NCI-H2107 treated with DMSO at 0.1 percent for 48 hours (cell line): ENCODE measurements around the gene OR12D2.
"Not testable (repeated sequence)": the region's sequence is repeated elsewhere in the genome, so short reads cannot be mapped to it uniquely, and the experiment has no call there.

Experiments used
- DNase-seq: peaks from one replicate; lab custom pipeline; 2025; ENCODE audit not compliant: unreplicated experiment; lab: John Stamatoyannopoulos, UW

OR12D2 gene

GRCh38 chr6:29395331-29395730 is at the start of gene OR12D2:
TSS of gene OR12D2 (plus strand) at chr6:29395631. CDS start at chr6:29396700, 1,069 bp downstream.
- no peak for DNase-seq

DNA sequence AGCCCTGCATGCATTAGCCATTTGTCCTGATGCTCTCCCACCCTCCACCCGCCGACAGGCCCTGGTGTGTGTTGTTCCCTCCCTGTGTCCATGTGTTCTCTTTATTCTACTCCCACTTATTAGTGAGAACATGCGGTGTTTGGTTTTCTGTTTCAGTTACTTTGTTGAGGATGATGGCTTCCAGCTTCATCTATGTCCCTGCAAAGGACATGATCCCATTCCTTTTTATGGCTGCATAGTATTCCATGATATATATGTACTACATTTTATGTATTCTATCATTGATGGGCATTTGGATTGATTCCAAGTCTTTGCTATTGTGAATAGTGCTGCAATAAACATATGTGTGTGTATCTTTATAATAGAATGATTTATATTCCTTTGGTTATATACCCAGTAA is 46.1 kb upstream of the OR12D2 start:
- DNase-seq: not testable (repeated sequence)

GRCh38 chr6:29354980-29355379 is 40.5 kb upstream of the OR12D2 start:
- no peak for DNase-seq

DNA sequence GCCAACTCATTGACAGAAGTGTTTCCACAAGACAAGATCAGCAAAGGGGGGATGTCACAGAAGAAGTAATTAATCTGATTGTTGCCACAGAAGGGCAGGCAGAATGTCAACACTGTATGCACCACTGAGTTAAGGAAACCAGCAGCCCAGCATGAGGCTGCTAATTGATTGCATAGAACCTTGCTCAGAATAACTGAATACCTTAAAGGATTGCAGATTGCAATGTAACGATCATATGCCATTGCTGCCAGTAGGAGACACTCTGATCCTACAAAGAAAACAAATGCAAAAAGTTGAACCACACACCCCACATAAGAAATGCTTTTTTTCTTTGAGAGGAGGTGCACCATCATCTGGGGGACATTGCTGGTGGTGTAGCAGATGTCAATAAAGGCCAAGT is 39.8 kb upstream of the OR12D2 start:
- DNase-seq: no peak

DNA sequence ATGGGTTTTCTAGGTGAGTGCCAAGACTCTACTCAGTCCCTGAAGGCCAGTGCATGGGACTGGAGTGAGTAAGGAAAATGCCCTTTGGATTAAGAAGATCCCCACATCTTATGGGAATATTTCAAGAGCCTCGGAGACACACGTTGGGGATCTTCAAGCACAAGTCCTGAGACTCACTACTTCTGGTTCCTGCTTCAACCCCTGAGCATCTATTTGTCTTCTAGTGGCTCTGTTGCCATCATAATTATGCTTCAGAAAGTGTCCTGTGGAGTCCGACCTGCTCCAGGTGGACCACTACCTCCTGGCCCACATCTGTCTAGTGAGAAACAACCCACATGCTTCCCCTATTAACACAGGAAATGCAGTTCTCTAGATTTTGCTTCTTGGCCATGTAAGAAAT is 26.7 kb upstream of the OR12D2 start, which contains the start of gene OR5V1:
OR5V1 (minus strand) TSS at position 101 of the 400 bp plus-strand sequence. CDS start 12,670 bp downstream, outside the sequence.
- DNase-seq: no peak

GRCh38 chr6:29375191-29375590 is 20.2 kb upstream of the OR12D2 start, which contains the start of gene OR12D3:
TSS of gene OR12D3 (minus strand) at chr6:29375291. CDS start at chr6:29375287, 4 bp downstream.
- no peak for DNase-seq

DNA sequence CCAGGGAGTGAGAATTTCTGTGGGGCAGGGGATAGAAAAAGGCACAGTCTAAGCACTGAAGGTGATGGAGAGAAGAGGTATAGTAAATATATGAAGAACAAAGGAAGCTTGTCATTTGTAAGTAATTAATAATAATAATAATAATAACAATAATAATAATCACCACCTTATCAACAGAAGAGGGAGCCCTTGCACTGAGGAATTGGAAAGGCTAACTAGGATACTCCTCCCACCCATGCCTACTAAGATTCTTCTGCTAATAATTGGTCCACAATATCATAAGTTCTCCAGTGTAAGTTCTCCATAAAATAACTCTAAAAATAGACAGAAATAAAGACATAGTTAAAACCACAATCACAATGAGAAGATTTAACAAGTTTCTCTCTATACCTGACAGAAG is 19.4 kb upstream of the OR12D2 start:
- no peak for DNase-seq

DNA sequence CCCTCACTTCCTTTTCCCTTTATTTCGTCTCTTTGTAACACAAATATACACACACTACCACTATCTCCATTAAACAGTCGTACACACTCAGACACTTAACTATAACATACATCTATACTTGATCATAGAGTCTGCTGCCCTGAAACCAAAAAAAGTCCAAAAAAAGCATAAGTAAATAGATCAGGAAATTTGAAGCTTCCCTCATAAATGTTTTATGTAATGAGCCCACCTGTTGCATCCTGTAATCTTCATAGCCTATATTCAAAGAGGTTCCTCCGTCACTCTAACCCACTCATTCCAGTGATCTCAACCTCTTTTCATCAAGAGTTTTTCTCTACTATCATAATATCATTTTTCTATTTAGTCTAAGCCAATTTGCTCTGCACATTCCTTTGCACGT is 6.9 kb upstream of the OR12D2 start:
- DNase-seq: no peak

DNA sequence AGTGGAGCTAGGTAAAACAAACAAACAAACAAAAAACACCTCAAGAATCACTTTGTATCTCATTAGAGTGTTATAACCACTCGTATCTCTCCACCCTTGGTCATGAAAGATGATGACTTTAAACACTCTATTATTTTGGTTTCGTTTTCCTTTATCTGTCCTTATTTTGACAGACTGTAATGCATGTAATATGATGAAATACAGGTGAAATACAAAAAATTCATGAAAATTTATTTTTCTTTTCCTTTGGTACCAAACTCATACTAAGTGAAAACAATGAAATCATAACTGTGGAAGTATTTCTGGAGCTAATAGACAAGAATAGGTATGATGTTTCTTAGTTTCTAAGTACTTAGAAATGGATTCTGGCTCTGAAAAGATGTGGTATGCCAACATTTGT is 4.1 kb downstream of the OR12D2 start:
- DNase-seq: no peak

GRCh38 chr6:29403801-29404200 is 8.4 kb downstream of the OR12D2 start:
- DNase-seq: no peak

GRCh38 chr6:29414588-29414987 is 19.2 kb downstream of the OR12D2 start, which contains the start of gene OR12D1:
TSS of gene OR12D1 (plus strand) at chr6:29414928.
- DNase-seq: no peak

DNA sequence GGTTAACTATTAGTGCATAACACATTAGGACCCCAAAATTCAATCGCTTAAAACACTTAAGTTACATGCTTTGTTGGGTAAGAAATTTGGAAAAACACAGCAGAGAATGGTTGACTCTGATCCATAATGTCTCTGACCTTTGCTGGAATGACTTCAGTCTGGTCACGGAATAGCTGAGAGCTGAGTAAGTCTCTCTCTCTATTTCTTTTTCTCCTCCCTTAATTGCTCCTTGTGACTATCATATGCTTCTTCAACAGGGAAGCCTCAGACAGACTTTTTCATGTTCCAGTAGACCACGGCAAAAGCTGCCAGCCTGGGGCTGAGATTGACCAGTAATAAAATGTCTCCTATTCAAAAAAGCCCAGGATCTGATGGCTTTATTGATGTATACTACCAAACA is 24.1 kb downstream of the OR12D2 start:
- DNase-seq: no peak

GRCh38 chr6:29424168-29424567 is 28.7 kb downstream of the OR12D2 start:
- no peak for DNase-seq

DNA sequence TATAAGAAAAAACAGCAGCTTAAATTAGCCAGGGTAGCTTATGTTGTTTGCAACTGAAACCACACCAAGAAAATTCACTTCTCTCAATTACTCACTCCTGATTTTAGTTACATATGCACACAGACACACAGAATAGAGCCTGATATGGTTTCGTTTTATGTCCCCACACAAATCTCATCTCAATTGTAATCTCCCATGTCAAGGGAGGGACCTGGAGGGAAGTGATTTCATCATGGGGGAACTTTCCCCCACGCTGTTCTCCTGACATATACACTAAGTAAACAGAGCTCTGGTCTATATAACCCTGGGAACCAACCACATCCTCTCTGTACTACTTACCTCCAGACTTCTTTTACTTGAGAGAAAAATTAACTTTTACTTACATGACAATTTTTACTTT is 29.1 kb downstream of the OR12D2 start:
- no peak for DNase-seq

GRCh38 chr6:29425075-29425474 is 29.6 kb downstream of the OR12D2 start:
- no peak for DNase-seq

- DNase-seq: no peak
These were observed 31.2 kb downstream of the OR12D2 start for GRCh38 chr6:29426654-29427053.

DNA sequence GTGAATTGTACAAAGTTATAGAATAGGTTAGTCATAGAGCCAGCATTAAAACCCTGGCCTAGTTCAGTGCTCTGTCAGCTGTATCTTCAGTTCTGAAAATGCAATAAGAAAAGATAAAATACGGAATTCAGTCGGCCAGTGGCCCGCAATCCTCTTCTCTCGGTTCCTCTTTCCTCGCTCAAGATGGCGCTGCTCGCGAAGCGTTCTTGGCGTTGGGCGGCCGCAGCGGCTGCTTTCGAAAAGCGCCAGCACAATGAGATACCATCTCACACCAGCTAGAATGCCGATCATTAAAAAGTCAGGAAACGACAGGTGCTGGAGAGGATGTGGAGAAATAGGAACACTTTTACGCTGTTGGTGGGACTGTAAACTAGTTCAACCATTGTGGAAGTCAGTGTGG is 41.3 kb downstream of the OR12D2 start:
- DNase-seq: not testable (repeated sequence)

- no peak for DNase-seq
These were observed 43.6 kb downstream of the OR12D2 start, which contains the start of gene OR10C1 for GRCh38 chr6:29439006-29439405. TSS of gene OR10C1 (plus strand) at chr6:29439306. CDS start at chr6:29440016, 710 bp downstream.

DNA sequence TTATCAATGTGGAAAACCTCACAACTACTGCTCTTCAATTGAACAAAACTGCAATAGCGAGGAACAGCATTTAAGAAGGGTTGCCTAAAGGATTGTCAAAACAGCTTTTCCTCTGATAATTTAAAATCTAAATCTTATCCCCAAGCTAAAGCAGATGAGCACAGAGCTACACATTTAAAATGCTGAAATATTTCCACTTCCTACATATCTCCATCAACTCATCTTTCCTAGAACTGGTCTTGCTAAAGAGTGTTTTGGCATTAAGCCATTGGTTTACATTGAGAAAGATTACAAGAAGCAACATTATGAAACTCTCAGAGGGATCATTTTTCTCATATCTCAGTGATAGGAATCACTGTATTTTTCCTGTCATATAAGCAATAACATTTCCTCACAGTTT is 47.3 kb downstream of the OR12D2 start:
- no peak for DNase-seq

DNA sequence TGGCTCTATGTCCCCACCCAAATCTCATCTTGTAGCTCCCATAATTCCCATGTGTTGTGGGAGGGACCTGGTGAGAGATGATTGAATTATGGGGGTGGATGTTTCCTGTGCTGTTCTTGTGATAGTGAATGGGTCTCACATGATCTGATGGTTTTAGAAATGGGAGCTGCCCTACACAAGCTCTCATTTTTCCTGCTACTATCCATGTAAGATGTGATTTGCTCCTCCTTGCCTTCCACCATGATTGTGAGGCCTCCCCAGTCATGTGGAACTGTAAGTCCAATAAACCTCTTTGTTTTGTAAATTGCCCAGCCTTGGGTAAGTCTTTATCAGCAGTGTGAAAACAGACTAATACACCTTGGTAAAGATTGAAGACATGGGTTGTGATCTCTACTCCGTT is 48.6 kb downstream of the OR12D2 start:
- not testable (repeated sequence) for DNase-seq
